ENCODE measurements around the gene PAX7. TPM values are rescaled to one million over a fixed set of nuclear protein-coding genes. Genes with fewer than 3 reads are reported as not detected.

Gene PAX7
- total RNA-seq, 1 donor from 2014 or later, result not detected

DNA sequence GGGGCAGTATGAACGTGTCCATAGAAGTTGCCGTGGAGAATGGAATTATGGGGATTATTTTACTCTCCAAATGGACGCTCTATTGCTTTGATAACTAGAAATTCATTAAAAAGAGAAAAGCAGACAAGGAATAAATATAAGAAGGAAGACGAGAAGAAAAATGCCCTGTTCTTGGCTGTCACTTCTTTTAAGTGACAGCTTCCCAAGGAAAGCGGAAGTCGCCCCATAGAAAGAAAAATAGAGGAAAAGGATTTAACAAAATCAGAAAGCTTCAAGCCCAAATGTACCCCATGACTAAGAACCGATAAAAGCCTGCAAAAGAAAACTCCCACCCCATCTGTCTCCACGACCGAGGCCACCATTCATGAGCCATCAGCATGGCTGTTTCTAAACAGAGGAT, 143.1 kb downstream of the PAX7 start:
- H3K9me3 Mint-ChIP-seq, result no peaks in the 10 kb centered on the region
- H3K36me3 Mint-ChIP-seq (ENCODE audit: low read depth), result no peaks in the 10 kb centered on the region
- ChIA-PET CTCF (no interaction called here), POLR2A (no interaction called here)
- DNase-seq (no peak), ATAC-seq (ENCODE audit: low read depth) (no peak)
- no peaks in the 10 kb centered on the region for H3K4me1 Mint-ChIP-seq
- no peak overlapping the region for H3K4me3 Mint-ChIP-seq
- peaks cover 30% of the 10 kb centered on the region for H3K27me3 Mint-ChIP-seq
- intact Hi-C loops (cut with micrococcal nuclease), result no loop called here
- H3K27ac Mint-ChIP-seq, result no peak overlapping the region
- TF ChIP-seq CTCF (IDR thresholded peaks at IDR 0.05), result no peak

- DNase-seq (no peak), ATAC-seq (ENCODE audit: low read depth) (no peak)
- ChIA-PET POLR2A (no interaction called here), CTCF (no interaction called here)
- no peak overlapping the region for H3K4me3 Mint-ChIP-seq
- no peak overlapping the region for H3K27ac Mint-ChIP-seq
- peaks cover 31% of the 10 kb centered on the region for H3K27me3 Mint-ChIP-seq
- no peaks in the 10 kb centered on the region for H3K9me3 Mint-ChIP-seq
- no peak for TF ChIP-seq CTCF (IDR thresholded peaks at IDR 0.05)
- no peaks in the 10 kb centered on the region for H3K4me1 Mint-ChIP-seq
- intact Hi-C loops (cut with micrococcal nuclease), result no loop called here
- no peaks in the 10 kb centered on the region for H3K36me3 Mint-ChIP-seq (ENCODE audit: low read depth)
These were observed 144.7 kb downstream of the PAX7 start for GRCh38 chr1:18775341-18775740.

GRCh38 chr1:18776777-18777176, 146.1 kb downstream of the PAX7 start:
- DNase-seq (no peak), ATAC-seq (ENCODE audit: low read depth) (no peak)
- CTCF ChIA-PET, result no interaction called here
- no peak for TF ChIP-seq CTCF (IDR thresholded peaks at IDR 0.05)
- no peaks in the 10 kb centered on the region for H3K4me1 Mint-ChIP-seq
- no peak overlapping the region for H3K4me3 Mint-ChIP-seq
- intact Hi-C loops (cut with micrococcal nuclease), result no loop called here
- POLR2A ChIA-PET, result no interaction called here
- H3K9me3 Mint-ChIP-seq, result no peaks in the 10 kb centered on the region
- no peak overlapping the region for H3K27ac Mint-ChIP-seq
- H3K36me3 Mint-ChIP-seq (ENCODE audit: low read depth), result no peaks in the 10 kb centered on the region
- H3K27me3 Mint-ChIP-seq, result peaks cover 39% of the 10 kb centered on the region

DNA sequence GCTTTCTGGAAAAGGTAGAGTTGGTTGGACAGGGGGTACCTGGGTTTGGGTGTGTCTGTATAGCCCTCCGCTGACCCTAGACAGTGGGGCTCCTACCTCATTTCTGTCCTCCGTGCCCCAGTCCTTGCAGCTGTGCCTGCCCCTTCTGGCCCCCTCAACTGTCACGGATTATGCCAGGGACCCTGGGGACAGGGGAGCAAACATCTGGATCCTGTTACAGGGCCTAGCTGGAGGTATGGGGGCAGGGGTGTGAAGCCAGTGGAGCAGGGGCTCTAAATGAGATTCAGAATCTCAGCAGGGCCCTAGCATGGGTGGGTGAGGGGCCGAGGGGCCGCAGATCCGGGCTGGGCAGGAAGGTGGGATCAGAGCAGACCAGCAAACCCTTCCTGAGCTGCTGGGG, 147.8 kb downstream of the PAX7 start:
- H3K27me3 Mint-ChIP-seq, result peaks cover 40% of the 10 kb centered on the region
- H3K27ac Mint-ChIP-seq, result no peak overlapping the region
- ATAC-seq (ENCODE audit: low read depth) (no peak), DNase-seq (no peak)
- no peaks in the 10 kb centered on the region for H3K9me3 Mint-ChIP-seq
- intact Hi-C loops (cut with micrococcal nuclease), result no loop called here
- H3K4me3 Mint-ChIP-seq, result no peak overlapping the region
- ChIA-PET POLR2A (no interaction called here), CTCF (no interaction called here)
- TF ChIP-seq CTCF (IDR thresholded peaks at IDR 0.05), result no peak
- H3K36me3 Mint-ChIP-seq (ENCODE audit: low read depth), result no peaks in the 10 kb centered on the region
- no peaks in the 10 kb centered on the region for H3K4me1 Mint-ChIP-seq

GRCh38 chr1:18781031-18781430, 150.4 kb downstream of the PAX7 start:
- Mint-ChIP-seq H3K27ac (no peak overlapping the region), H3K36me3 (ENCODE audit: low read depth) (no peaks in the 10 kb centered on the region), H3K9me3 (no peaks in the 10 kb centered on the region), H3K4me3 (no peak overlapping the region), H3K4me1 (no peaks in the 10 kb centered on the region), H3K27me3 (peaks cover 55% of the 10 kb centered on the region)
- intact Hi-C loops (cut with micrococcal nuclease), result no loop called here
- ChIA-PET POLR2A (no interaction called here), CTCF (no interaction called here)
- ATAC-seq (ENCODE audit: low read depth), result no peak
- DNase-seq, result no peak
- TF ChIP-seq CTCF (IDR thresholded peaks at IDR 0.05), result no peak
